Naive thymus-derived CD4-positive, alpha-beta T cell (primary cell): Measurements from ENCODE around the gene ZNF503. TPM values are rescaled to one million over a fixed set of nuclear protein-coding genes. Genes with fewer than 3 reads are reported as not detected.

Experiments
- ATAC-seq: fragments of 150-1000 bp; cut with Tn5 transposase; 2 replicates; pipeline ENCODE4 v1.10.0; 2021; ENCODE audit warnings: mild to moderate bottlenecking, moderate library complexity
- CTCF ChIA-PET: fragments of 350-600 bp; sonication (Branson Sonifier 250); formaldehyde crosslinking; loops from one replicate; lab custom pipeline; 2021; ENCODE audit warnings: antibody characterized with exemption; lab: Charles Lee
- POLR2A ChIA-PET: fragments of 350-600 bp; sonication (Branson Sonifier 250); formaldehyde crosslinking; loops from one replicate; lab custom pipeline; 2021; ENCODE audit warnings: antibody characterized with exemption, inconsistent platforms; lab: Charles Lee
- DNase-seq, 9 donors: peaks; one replicate each; pipeline versions ENCODE4 v3.0.0 to v3.0.0-alpha.2; 2020 to 2022; ENCODE audit warnings: mixed read lengths in 1 of 9
- H3K27ac ChIP-seq: one replicate; pipeline ENCODE4 v1.7.0; 2013; ENCODE audit warnings: mild to moderate bottlenecking, low read depth, low read length, moderate library complexity
- H3K27me3 ChIP-seq, 2 donors: one replicate each; pipeline ENCODE4 v1.7.0; 2013; ENCODE audit warnings: low read length in 2 of 2, mild to moderate bottlenecking in 2 of 2, moderate library complexity in 2 of 2; ENCODE audit not compliant: control insufficient read depth in 2 of 2, insufficient read depth in 2 of 2
- H3K36me3 ChIP-seq, 3 experiments: 1 replicate in 2 of 3; 2 replicates in 1 of 3; pipeline ENCODE4 v1.7.0; 2013; ENCODE audit warnings: low read length in 3 of 3, mild to moderate bottlenecking in 3 of 3, moderate library complexity in 1 of 3; ENCODE audit not compliant: insufficient read depth in 3 of 3, control insufficient read depth in 2 of 3
- H3K4me1 ChIP-seq, 2 donors: one replicate each; pipeline ENCODE4 v1.7.0; 2013; ENCODE audit warnings: low read length in 2 of 2, mild to moderate bottlenecking in 2 of 2, moderate library complexity in 1 of 2; ENCODE audit not compliant: control insufficient read depth in 2 of 2, insufficient read depth in 2 of 2
- H3K4me3 ChIP-seq: 2 replicates; pipeline ENCODE4 v1.7.0; 2013; ENCODE audit warnings: mild to moderate bottlenecking, low read length
- H3K9me3 ChIP-seq, 3 experiments: 1 replicate in 2 of 3; 2 replicates in 1 of 3; pipeline ENCODE4 v1.7.0; 2013; ENCODE audit warnings: low read length in 3 of 3; ENCODE audit not compliant: control insufficient read depth in 2 of 3
- H3K27ac Mint-ChIP-seq, 9 donors: one replicate each; pipeline ENCODE4 v1.8.0; 2020 to 2022; ENCODE audit warnings: mixed read lengths in 9 of 9, mild to moderate bottlenecking in 8 of 9, moderate library complexity in 5 of 9, inconsistent platforms in 2 of 9
- H3K27me3 Mint-ChIP-seq, 5 donors: one replicate each; pipeline ENCODE4 v1.8.0; 2021 to 2022; ENCODE audit warnings: mixed read lengths in 5 of 5, mild to moderate bottlenecking in 1 of 5
- H3K36me3 Mint-ChIP-seq, 5 donors: one replicate each; pipeline ENCODE4 v1.8.0; 2020 to 2022; ENCODE audit warnings: mixed read lengths in 5 of 5, mild to moderate bottlenecking in 3 of 5, inconsistent platforms in 1 of 5
- H3K4me1 Mint-ChIP-seq, 7 donors: one replicate each; pipeline ENCODE4 v1.8.0; 2020 to 2022; ENCODE audit warnings: mixed read lengths in 7 of 7, mild to moderate bottlenecking in 3 of 7, inconsistent platforms in 1 of 7
- H3K4me3 Mint-ChIP-seq, 10 donors: one replicate each; pipeline ENCODE4 v1.8.0; 2020 to 2022; ENCODE audit warnings: mild to moderate bottlenecking in 10 of 10, mixed read lengths in 10 of 10, moderate library complexity in 6 of 10, inconsistent platforms in 2 of 10
- H3K9me3 Mint-ChIP-seq, 11 donors: one replicate each; pipeline ENCODE4 v1.8.0; 2020 to 2022; ENCODE audit warnings: mixed read lengths in 11 of 11, mild to moderate bottlenecking in 4 of 11, inconsistent platforms in 1 of 11, moderate library complexity in 1 of 11
- intact Hi-C, 2 donors: fragments of 100-400 bp; cut with micrococcal nuclease; formaldehyde crosslinking; loops; one replicate each; pipeline ENCODE4 v1.15.1; 2023
- polyA plus RNA-seq, 2 donors: library from polyadenylated mRNA; unstranded; fragments of 300-500 nt; fragmentation: Illumina TruSeq; gene quantifications; one replicate each; pipeline ENCODE4 v1.2.3, GENCODE V29; 2021
- total RNA-seq, 6 experiments: library from RNA in 5 of 6; stranded (reverse) in 5 of 6; gene quantifications; 1 replicate in 5 of 6; 2 replicates in 1 of 6; pipeline ENCODE4 v1.2.3 and lab custom pipeline; 2021 to 2026

The ZNF503 gene
- total and polyA plus RNA-seq, 7 experiments from 2014 or later, result 0.07 to 3.6 (median 0.54) TPM; not detected in 3

GRCh38 chr10:75352650-75353049 is 48.9 kb downstream of the ZNF503 start:
- peaks cover 0 to 23% (median 12%) of the 10 kb centered on the region in 5 donors for H3K27me3 Mint-ChIP-seq

GRCh38 chr10:75351637-75352036 is 49.9 kb downstream of the ZNF503 start:
- intact Hi-C loops, result no loop called here
- H3K4me3 Mint-ChIP-seq, result no peak overlapping the region
- Histone ChIP-seq H3K27me3 (no peaks in the 10 kb centered on the region), H3K4me1 (no peaks in the 10 kb centered on the region), H3K27ac (no peak overlapping the region), H3K4me3 (no peak overlapping the region), H3K9me3 (no peaks in the 10 kb centered on the region), H3K36me3 (no peaks in the 10 kb centered on the region)
- peaks cover 0 to 23% (median 12%) of the 10 kb centered on the region in 5 donors for H3K27me3 Mint-ChIP-seq
- DNase-seq, result no peak
- CTCF ChIA-PET, result no interaction called here
- POLR2A ChIA-PET, result no interaction called here
- no peak overlapping the region for H3K27ac Mint-ChIP-seq
- no peaks in the 10 kb centered on the region for H3K4me1 Mint-ChIP-seq
- peaks cover 0 to 11% (median 3%) of the 10 kb centered on the region in 11 donors for H3K9me3 Mint-ChIP-seq
- H3K36me3 Mint-ChIP-seq, result peaks cover 0 to 3% (median 0%) of the 10 kb centered on the region in 5 donors
- ATAC-seq, result no peak

More at GRCh38 chr10:75352650-75353049, 48.9 kb downstream of the ZNF503 start:
- POLR2A ChIA-PET, result no interaction called here
- H3K27ac ChIP-seq, result no peak overlapping the region
- H3K27me3 ChIP-seq, result no peaks in the 10 kb centered on the region
- intact Hi-C loops, result no loop called here
- H3K9me3 Mint-ChIP-seq, result peaks cover 0 to 11% (median 3%) of the 10 kb centered on the region in 11 donors
- CTCF ChIA-PET, result no interaction called here
- H3K4me3 Mint-ChIP-seq, result no peak overlapping the region
- no peak for DNase-seq
- no peaks in the 10 kb centered on the region for H3K9me3 ChIP-seq
- H3K36me3 Mint-ChIP-seq, result peaks cover 0 to 3% (median 0%) of the 10 kb centered on the region in 5 donors
- no peak overlapping the region for H3K27ac Mint-ChIP-seq
- no peaks in the 10 kb centered on the region for H3K4me1 Mint-ChIP-seq
- H3K4me3 ChIP-seq, result no peak overlapping the region
- no peak for ATAC-seq
- H3K36me3 ChIP-seq, result no peaks in the 10 kb centered on the region
- H3K4me1 ChIP-seq, result no peaks in the 10 kb centered on the region

GRCh38 chr10:75350791-75351190 is 50.8 kb downstream of the ZNF503 start:
- no peak overlapping the region for H3K4me3 ChIP-seq
- ChIA-PET CTCF (interaction anchor here (0.7 kb wide), 1 partner anchor 174 kb away, joined by 3 read pairs; no protein-coding TSS in a partner anchor), POLR2A (no interaction called here)
- no peak for ATAC-seq
- H3K36me3 ChIP-seq, result no peaks in the 10 kb centered on the region
- Mint-ChIP-seq H3K36me3 (peaks cover 0 to 3% (median 0%) of the 10 kb centered on the region in 5 donors), H3K27ac (no peak overlapping the region), H3K4me3 (no peak overlapping the region), H3K4me1 (no peaks in the 10 kb centered on the region), H3K9me3 (peaks cover 0 to 8% (median 1%) of the 10 kb centered on the region in 11 donors), H3K27me3 (peaks cover 0 to 23% (median 12%) of the 10 kb centered on the region in 5 donors)
- H3K4me1 ChIP-seq, result no peaks in the 10 kb centered on the region
- intact Hi-C loops, result no loop called here
- no peak for DNase-seq
- H3K9me3 ChIP-seq, result no peaks in the 10 kb centered on the region
- no peak overlapping the region for H3K27ac ChIP-seq
- H3K27me3 ChIP-seq, result no peaks in the 10 kb centered on the region

Other genes starting within 250 kb of the ZNF503 start
- 100 to 1,000 TPM in 3 of 5 experiments, 10 to 100 TPM in 2; 82.8 to 138 (median 121) TPM for gene VDAC2, start 191.0 kb downstream of the ZNF503 start, total RNA-seq
- 100 to 1,000 TPM; 170 to 193 TPM for gene VDAC2, start 191.0 kb downstream of the ZNF503 start, polyA plus RNA-seq
- 10 to 100 TPM; 10.1 to 29.2 (median 15.8) TPM for gene COMTD1, start 165.8 kb downstream of the ZNF503 start, total RNA-seq
- gene COMTD1, start 165.8 kb downstream of the ZNF503 start, polyA plus RNA-seq, result 10 to 100 TPM in 1 of 2 donors, 1 to 10 TPM in 1; 8.8 to 14.8 TPM
- 10 to 100 TPM in 1 of 5 experiments, 1 to 10 TPM in 1, under 1 TPM in 1, not detected in 2; 0.57 to 14.9 (median 3.0) TPM for gene LRMDA, start 29.9 kb upstream of the ZNF503 start, total RNA-seq
- gene LRMDA, start 29.9 kb upstream of the ZNF503 start, polyA plus RNA-seq, result not detected